GM19397 (cell line): ENCODE results near the gene SYT9.

Experiments used
- ATAC-seq: cut with Tn5 transposase; IDR thresholded peaks from one replicate; pipeline ENCODE4 v1.9.1; 2021; ENCODE audit warnings: mild to moderate bottlenecking, moderate library complexity; ENCODE audit not compliant: unreplicated experiment

SYT9 gene

GRCh38 chr11:7454854-7455253 is 203.2 kb downstream of the SYT9 start:
- ATAC-seq: no peak

GRCh38 chr11:7457211-7457610 is 205.5 kb downstream of the SYT9 start:
- ATAC-seq: no peak

GRCh38 chr11:7462706-7463105 is 211.0 kb downstream of the SYT9 start:
- ATAC-seq: no peak

GRCh38 chr11:7467652-7468051 is 215.9 kb downstream of the SYT9 start:
- ATAC-seq: peak; percentile 65

GRCh38 chr11:7469351-7469865 is 217.7 kb downstream of the SYT9 start:
- ATAC-seq: no peak

- ATAC-seq: no peak
Measured at GRCh38 chr11:7471071-7471470, 219.4 kb downstream of the SYT9 start.

GRCh38 chr11:7473717-7474116 is 222.0 kb downstream of the SYT9 start:
- peak; percentile 93 for ATAC-seq

GRCh38 chr11:7480113-7480512 is 228.4 kb downstream of the SYT9 start:
- ATAC-seq: no peak

- ATAC-seq: no peak
Measured at GRCh38 chr11:7484131-7484530, 232.4 kb downstream of the SYT9 start.

- no peak for ATAC-seq
Measured at GRCh38 chr11:7484645-7485044, 232.9 kb downstream of the SYT9 start.

- no peak for ATAC-seq
Measured at GRCh38 chr11:7485186-7486097, 233.7 kb downstream of the SYT9 start, which contains the start of gene OLFML1. TSS of gene OLFML1 (plus strand) at chr11:7485506. CDS start at chr11:7485876, 370 bp downstream.

GRCh38 chr11:7486098-7486780 is 234.5 kb downstream of the SYT9 start:
- ATAC-seq: no peak

- no peak for ATAC-seq
Measured at GRCh38 chr11:7486781-7487140, 235.1 kb downstream of the SYT9 start.

GRCh38 chr11:7487360-7487759 is 235.7 kb downstream of the SYT9 start:
- ATAC-seq: no peak

- ATAC-seq: no peak
Measured at GRCh38 chr11:7488681-7489080, 237.0 kb downstream of the SYT9 start.

GRCh38 chr11:7489376-7489775 is 237.7 kb downstream of the SYT9 start:
- ATAC-seq: no peak

- no peak for ATAC-seq
Measured at GRCh38 chr11:7490054-7490453, 238.3 kb downstream of the SYT9 start.

- no peak for ATAC-seq
Measured at GRCh38 chr11:7490535-7490934, 238.8 kb downstream of the SYT9 start.

GRCh38 chr11:7492253-7492652 is 240.5 kb downstream of the SYT9 start:
- ATAC-seq: no peak

- no peak for ATAC-seq
Measured at GRCh38 chr11:7493670-7494069, 242.0 kb downstream of the SYT9 start.

- no peak for ATAC-seq
Measured at GRCh38 chr11:7494086-7494745, 242.5 kb downstream of the SYT9 start.
